Measurements from ENCODE around the gene PRR30. TPM values are rescaled to one million over a fixed set of nuclear protein-coding genes. Genes with fewer than 3 reads are reported as not detected.

PRR30 gene
- total and polyA plus RNA-seq, 7 donors = not detected

DNA sequence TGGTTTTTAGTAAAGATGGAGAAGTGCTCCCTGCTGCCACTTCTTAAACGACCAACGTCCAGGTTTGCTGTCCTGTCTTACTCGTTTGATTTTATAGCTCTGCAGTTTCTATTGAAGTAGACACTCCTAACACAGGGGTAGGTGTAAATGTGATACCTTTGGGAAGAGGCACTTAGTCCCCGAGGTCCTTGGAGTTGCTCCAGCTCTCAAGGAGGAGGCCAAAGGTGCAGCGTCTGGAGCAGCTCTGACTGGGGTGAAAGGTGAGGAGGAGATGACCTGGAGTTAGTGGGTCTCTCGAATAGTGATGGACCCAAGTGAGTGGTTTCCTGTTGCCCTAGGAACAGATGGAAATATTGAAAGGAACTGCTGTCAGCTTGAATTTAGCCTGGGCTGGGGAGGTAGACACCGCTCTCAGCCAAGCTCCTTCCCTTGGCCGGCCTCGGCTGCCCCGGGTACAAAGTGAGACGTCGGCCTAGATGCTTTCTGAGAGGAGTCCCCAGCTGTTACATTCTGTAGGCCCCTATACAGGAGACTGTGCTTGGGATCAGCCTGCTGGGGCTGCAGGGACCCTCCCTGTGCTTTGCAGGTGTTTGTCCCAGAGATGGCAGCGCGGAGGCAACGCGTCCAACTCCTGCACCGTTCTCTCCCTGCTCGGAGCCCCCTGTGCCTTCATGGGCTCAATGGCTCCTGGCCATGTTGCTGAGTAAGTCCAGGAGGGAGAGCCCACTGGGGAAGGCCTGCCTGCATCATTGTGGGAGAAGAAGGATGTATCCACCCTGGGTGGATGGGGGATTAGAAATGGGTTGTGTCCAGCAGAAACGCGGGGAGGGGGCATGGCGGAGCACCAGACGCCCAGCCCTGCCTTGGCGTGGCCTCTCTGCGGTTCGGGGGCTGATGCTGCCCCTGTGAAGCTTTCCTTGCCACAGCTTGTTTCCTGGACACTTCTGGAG lies 47.2 kb downstream of the PRR30 start:
- intact Hi-C loops (cut with DNase I) = loop anchor here in 1 of 2 donors (10.0 kb wide), 1 partner anchor 193 kb away; the partner anchor contains the start of gene TRIM54
- no peak overlapping the region for H3K27ac ChIP-seq
- H3K36me3 ChIP-seq (ENCODE audit: insufficient read depth in 1 of 2, low read depth in 1 of 2) = no peaks in the 10 kb centered on the region
- TF ChIP-seq, protein P1, sequence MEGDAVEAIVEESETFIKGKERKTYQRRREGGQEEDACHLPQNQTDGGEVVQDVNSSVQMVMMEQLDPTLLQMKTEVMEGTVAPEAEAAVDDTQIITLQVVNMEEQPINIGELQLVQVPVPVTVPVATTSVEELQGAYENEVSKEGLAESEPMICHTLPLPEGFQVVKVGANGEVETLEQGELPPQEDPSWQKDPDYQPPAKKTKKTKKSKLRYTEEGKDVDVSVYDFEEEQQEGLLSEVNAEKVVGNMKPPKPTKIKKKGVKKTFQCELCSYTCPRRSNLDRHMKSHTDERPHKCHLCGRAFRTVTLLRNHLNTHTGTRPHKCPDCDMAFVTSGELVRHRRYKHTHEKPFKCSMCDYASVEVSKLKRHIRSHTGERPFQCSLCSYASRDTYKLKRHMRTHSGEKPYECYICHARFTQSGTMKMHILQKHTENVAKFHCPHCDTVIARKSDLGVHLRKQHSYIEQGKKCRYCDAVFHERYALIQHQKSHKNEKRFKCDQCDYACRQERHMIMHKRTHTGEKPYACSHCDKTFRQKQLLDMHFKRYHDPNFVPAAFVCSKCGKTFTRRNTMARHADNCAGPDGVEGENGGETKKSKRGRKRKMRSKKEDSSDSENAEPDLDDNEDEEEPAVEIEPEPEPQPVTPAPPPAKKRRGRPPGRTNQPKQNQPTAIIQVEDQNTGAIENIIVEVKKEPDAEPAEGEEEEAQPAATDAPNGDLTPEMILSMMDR (IDR thresholded peaks at IDR 0.05) = no peak
- H3K4me1 ChIP-seq = peaks cover 19% of the 10 kb centered on the region
- H3K4me3 ChIP-seq = no peak overlapping the region
- 65 to 74% (median 73%) methylated on average over 23 to 25 of the region's 25 CpGs for WGBS, 3 donors
- no peaks in the 10 kb centered on the region for H3K27me3 ChIP-seq (ENCODE audit: insufficient read depth in 3 of 3, low read length in 2 of 3)
- DNase-seq (peak in 1 of 2 donors; percentile 34), ATAC-seq (no peak)
- no peaks in the 10 kb centered on the region for H3K9me3 ChIP-seq

DNA sequence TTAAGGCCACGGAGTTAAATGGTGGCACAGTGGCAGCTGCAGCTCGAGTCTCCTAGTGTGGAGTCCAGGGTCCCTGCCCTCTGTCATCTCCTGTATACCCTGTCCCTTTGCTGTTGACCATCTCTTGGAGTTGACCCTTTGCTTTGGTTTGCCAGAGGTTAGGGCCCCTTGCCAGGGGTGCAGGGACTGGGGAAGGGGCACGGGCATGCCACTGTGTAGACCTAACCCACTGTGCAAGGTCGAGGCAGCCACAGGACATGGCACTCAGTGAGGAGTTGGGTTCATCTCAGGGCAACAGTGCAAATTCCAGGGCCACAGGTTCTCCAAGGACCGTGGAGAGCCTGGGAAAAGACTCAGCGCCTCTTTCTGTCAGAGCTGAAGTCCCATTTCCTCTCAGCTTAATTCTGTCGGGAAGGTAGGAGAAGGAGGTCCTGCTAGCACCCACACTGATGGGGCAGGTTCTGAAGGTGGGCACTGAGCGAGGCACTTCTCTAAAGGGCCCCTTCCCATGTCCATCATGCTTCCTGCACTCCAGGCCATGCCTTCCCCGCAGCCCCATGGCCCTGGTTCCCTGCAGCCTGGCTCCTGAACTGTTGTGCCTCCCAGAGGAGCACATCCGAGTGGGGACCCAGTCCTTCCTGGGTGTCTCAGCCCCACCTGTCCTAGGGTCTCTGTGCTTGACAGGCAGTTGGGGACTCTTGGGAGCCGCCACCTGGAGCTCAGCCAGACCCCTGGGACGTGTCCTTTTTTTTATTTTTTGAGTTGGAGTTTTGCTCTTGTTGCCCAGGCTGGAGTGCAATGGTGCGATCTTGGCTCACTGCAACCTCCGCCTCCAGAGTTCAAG lies 49.9 kb downstream of the PRR30 start:
- peaks cover 12% of the 10 kb centered on the region for H3K4me1 ChIP-seq
- intact Hi-C loops (cut with DNase I) = loop anchor here in 1 of 2 donors (5.0 kb wide), 1 partner anchor 127 kb away; no protein-coding TSS in a partner anchor
- ATAC-seq (no peak), DNase-seq (peak in 1 of 2 donors; percentile 47)
- no peaks in the 10 kb centered on the region for H3K36me3 ChIP-seq (ENCODE audit: insufficient read depth in 1 of 2, low read depth in 1 of 2)
- no peak overlapping the region for H3K4me3 ChIP-seq
- WGBS, 3 donors = 84 to 91% (median 86%) methylated on average over 14 of the region's 14 CpGs
- no peak overlapping the region for H3K27ac ChIP-seq
- TF ChIP-seq, protein P1 (IDR thresholded peaks at IDR 0.05) = no peak
- no peaks in the 10 kb centered on the region for H3K9me3 ChIP-seq
- no peaks in the 10 kb centered on the region for H3K27me3 ChIP-seq (ENCODE audit: insufficient read depth in 3 of 3, low read length in 2 of 3)

DNA sequence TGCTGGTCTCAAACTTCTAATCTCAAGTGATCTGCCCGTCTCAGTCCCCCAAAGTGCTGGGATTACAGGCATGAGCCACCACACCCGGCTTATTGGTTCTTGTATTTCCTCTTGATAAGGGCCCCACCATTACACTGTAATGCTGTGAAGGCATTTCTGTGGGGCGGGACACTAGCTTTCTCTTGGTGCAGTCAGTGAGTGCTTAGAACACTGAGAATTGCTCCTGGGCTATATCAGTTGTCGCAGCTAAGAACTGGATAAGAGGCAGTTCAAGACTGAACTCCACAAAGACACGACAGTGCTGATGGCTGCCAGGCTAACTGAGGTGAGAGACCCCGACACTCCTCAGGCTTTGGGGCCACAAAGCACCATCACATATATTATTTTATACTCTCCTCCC lies 50.6 kb downstream of the PRR30 start:
- Histone ChIP-seq H3K4me1 (peaks cover 12% of the 10 kb centered on the region), H3K27ac (no peak overlapping the region), H3K9me3 (no peaks in the 10 kb centered on the region), H3K36me3 (ENCODE audit: insufficient read depth in 1 of 2, low read depth in 1 of 2) (no peaks in the 10 kb centered on the region), H3K4me3 (no peak overlapping the region), H3K27me3 (ENCODE audit: insufficient read depth in 3 of 3, low read length in 2 of 3) (no peaks in the 10 kb centered on the region)
- intact Hi-C loops (cut with DNase I) = loop anchor here in 1 of 2 donors (5.0 kb wide), 1 partner anchor 126 kb away; no protein-coding TSS in a partner anchor
- TF ChIP-seq, protein P1 (IDR thresholded peaks at IDR 0.05) = no peak
- DNase-seq (peak in 1 of 2 donors; percentile 1), ATAC-seq (no peak)
- WGBS, 3 donors = 93 to 97% (median 96%) methylated on average over 6 of the region's 6 CpGs

DNA sequence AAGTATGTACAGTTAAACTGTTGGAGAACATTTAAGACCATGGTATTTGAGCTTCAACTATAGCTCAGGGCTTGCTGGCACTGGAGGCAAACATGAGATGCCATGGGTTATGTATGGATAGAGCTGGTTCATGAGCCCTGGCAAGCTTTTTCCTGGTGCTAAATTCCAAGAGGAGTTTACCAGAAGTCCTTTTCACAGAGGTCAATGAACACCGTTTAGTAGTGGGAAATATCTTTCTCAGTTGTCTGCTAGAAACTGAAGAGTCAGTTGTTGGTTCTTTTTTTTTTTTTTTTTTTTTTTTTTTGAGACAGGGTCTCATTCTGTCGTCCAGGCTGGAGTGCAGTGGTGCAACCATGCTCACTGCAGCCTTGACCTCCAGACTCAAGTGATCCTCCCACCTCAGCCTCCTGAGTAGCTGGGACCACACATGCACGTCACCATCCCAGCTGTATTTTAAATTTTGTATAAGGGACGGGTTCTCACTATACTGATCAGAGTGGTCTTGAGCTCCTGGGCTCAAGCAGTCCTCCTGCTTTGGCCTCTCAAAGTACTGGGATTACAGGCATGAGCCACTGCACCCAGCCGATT lies 51.3 kb downstream of the PRR30 start:
- Histone ChIP-seq H3K9me3 (no peaks in the 10 kb centered on the region), H3K27ac (no peak overlapping the region), H3K36me3 (ENCODE audit: insufficient read depth in 1 of 2, low read depth in 1 of 2) (no peaks in the 10 kb centered on the region), H3K4me3 (no peak overlapping the region), H3K27me3 (ENCODE audit: insufficient read depth in 3 of 3, low read length in 2 of 3) (no peaks in the 10 kb centered on the region), H3K4me1 (peaks cover 12% of the 10 kb centered on the region)
- DNase-seq = peak in 1 of 2 donors; percentile 13
- TF ChIP-seq, protein P1 (IDR thresholded peaks at IDR 0.05) = no peak
- WGBS, 3 donors = 81 to 87% (median 84%) methylated on average over 5 of the region's 5 CpGs
- intact Hi-C loops (cut with DNase I) = loop anchor here (2.0 to 5.0 kb wide), 2 partner anchors 126 to 127 kb away; no protein-coding TSS in a partner anchor
- ATAC-seq = no peak

Other genes starting within 250 kb of the PRR30 start
- 100 to 1,000 TPM; 101 to 148 (median 122) TPM for gene MAPRE3, start 168.8 kb downstream of the PRR30 start, total RNA-seq
- 100 to 1,000 TPM in 1 of 3 donors, 10 to 100 TPM in 2; 22.1 to 149 (median 76.3) TPM for gene MAPRE3, start 168.8 kb downstream of the PRR30 start, polyA plus RNA-seq
- gene TMEM214, start 106.4 kb downstream of the PRR30 start, total RNA-seq = 10 to 100 TPM; 32.3 to 50.4 (median 41.5) TPM
- 10 to 100 TPM; 29.4 to 43.2 (median 35.8) TPM for gene TMEM214, start 106.4 kb downstream of the PRR30 start, polyA plus RNA-seq
- 1 to 10 TPM; 5.5 to 8.6 (median 7.6) TPM for gene AGBL5, start 87.7 kb downstream of the PRR30 start, total RNA-seq
- gene AGBL5, start 87.7 kb downstream of the PRR30 start, polyA plus RNA-seq = 1 to 10 TPM; 3.6 to 5.3 (median 5.0) TPM
- gene OST4, start 67.8 kb downstream of the PRR30 start, total RNA-seq = 100 to 1,000 TPM; 186 to 304 (median 236) TPM
- gene OST4, start 67.8 kb downstream of the PRR30 start, polyA plus RNA-seq = 100 to 1,000 TPM; 259 to 396 (median 306) TPM
- gene EMILIN1, start 60.8 kb downstream of the PRR30 start, total RNA-seq = 10 to 100 TPM in 1 of 4 donors, 1 to 10 TPM in 3; 6.1 to 14.3 (median 7.9) TPM
- gene EMILIN1, start 60.8 kb downstream of the PRR30 start, polyA plus RNA-seq = 1 to 10 TPM; 4.9 to 7.3 (median 4.9) TPM
- 1 to 10 TPM; 1.5 to 4.5 (median 2.4) TPM for gene KHK, start 52.6 kb downstream of the PRR30 start, total RNA-seq
- gene KHK, start 52.6 kb downstream of the PRR30 start, polyA plus RNA-seq = 1 to 10 TPM; 1.8 to 5.8 (median 2.9) TPM
- 10 to 100 TPM in 1 of 4 donors, 1 to 10 TPM in 3; 4.1 to 15.8 (median 6.1) TPM for gene CGREF1, start 20.3 kb downstream of the PRR30 start, total RNA-seq
- 1 to 10 TPM; 2.8 to 7.9 (median 6.6) TPM for gene CGREF1, start 20.3 kb downstream of the PRR30 start, polyA plus RNA-seq
- 1 to 10 TPM; 1.4 to 4.5 (median 3.7) TPM for gene ABHD1, start 15.6 kb downstream of the PRR30 start, total RNA-seq
- gene ABHD1, start 15.6 kb downstream of the PRR30 start, polyA plus RNA-seq = 1 to 10 TPM; 1.9 to 4.1 (median 3.9) TPM
- 100 to 1,000 TPM in 2 of 4 donors, 10 to 100 TPM in 2; 57.4 to 206 (median 111) TPM for gene PREB, start 4.8 kb downstream of the PRR30 start, total RNA-seq
- gene PREB, start 4.8 kb downstream of the PRR30 start, polyA plus RNA-seq = 100 to 1,000 TPM in 2 of 3 donors, 10 to 100 TPM in 1; 96.1 to 138 (median 125) TPM
- under 1 TPM in 2 of 4 donors, not detected in 2; 0.20 to 0.63 TPM for gene TCF23, start 9.6 kb upstream of the PRR30 start, total RNA-seq
- gene TCF23, start 9.6 kb upstream of the PRR30 start, polyA plus RNA-seq = under 1 TPM in 2 of 3 donors, not detected in 1; 0.05 to 0.06 TPM
- gene ATRAID, start 72.6 kb upstream of the PRR30 start, total RNA-seq = 100 to 1,000 TPM in 2 of 4 donors, 10 to 100 TPM in 2; 87.1 to 113 (median 98.2) TPM
- 100 to 1,000 TPM in 2 of 3 donors, 10 to 100 TPM in 1; 89.3 to 188 (median 136) TPM for gene ATRAID, start 72.6 kb upstream of the PRR30 start, polyA plus RNA-seq
- 10 to 100 TPM; 16.8 to 64.2 (median 21.1) TPM for gene SLC5A6, start 72.9 kb upstream of the PRR30 start, total RNA-seq
- 10 to 100 TPM; 21.1 to 47.0 (median 24.9) TPM for gene SLC5A6, start 72.9 kb upstream of the PRR30 start, polyA plus RNA-seq
- gene CAD, start 78.0 kb upstream of the PRR30 start, total RNA-seq = 1 to 10 TPM; 7.8 to 8.6 (median 8.2) TPM
- 10 to 100 TPM in 1 of 3 donors, 1 to 10 TPM in 2; 5.9 to 13.6 (median 7.3) TPM for gene CAD, start 78.0 kb upstream of the PRR30 start, polyA plus RNA-seq
- gene SLC30A3, start 123.6 kb upstream of the PRR30 start, total RNA-seq = under 1 TPM in 3 of 4 donors, not detected in 1; 0.10 to 0.92 (median 0.34) TPM
- under 1 TPM; 0.03 to 0.16 (median 0.09) TPM for gene SLC30A3, start 123.6 kb upstream of the PRR30 start, polyA plus RNA-seq
- gene DNAJC5G, start 136.0 kb upstream of the PRR30 start, total RNA-seq = not detected
- gene DNAJC5G, start 136.0 kb upstream of the PRR30 start, polyA plus RNA-seq = not detected
- 100 to 1,000 TPM; 387 to 784 (median 462) TPM for gene TRIM54, start 143.0 kb upstream of the PRR30 start, total RNA-seq
- gene TRIM54, start 143.0 kb upstream of the PRR30 start, polyA plus RNA-seq = 100 to 1,000 TPM; 136 to 315 (median 282) TPM
- under 1 TPM in 1 of 4 donors, not detected in 3; 0.46 TPM for gene UCN, start 169.0 kb upstream of the PRR30 start, total RNA-seq
- gene UCN, start 169.0 kb upstream of the PRR30 start, polyA plus RNA-seq = 1 to 10 TPM in 1 of 3 donors, under 1 TPM in 2; 0.26 to 3.6 (median 0.44) TPM
- 10 to 100 TPM; 11.9 to 20.9 (median 14.9) TPM for gene MPV17, start 183.7 kb upstream of the PRR30 start, total RNA-seq
- gene MPV17, start 183.7 kb upstream of the PRR30 start, polyA plus RNA-seq = 10 to 100 TPM; 13.1 to 29.0 (median 14.5) TPM
- 10 to 100 TPM; 17.5 to 44.9 (median 31.1) TPM for gene GTF3C2, start 217.4 kb upstream of the PRR30 start, total RNA-seq
- 10 to 100 TPM; 21.6 to 49.4 (median 24.2) TPM for gene GTF3C2, start 217.4 kb upstream of the PRR30 start, polyA plus RNA-seq
- 10 to 100 TPM; 36.6 to 61.0 (median 56.3) TPM for gene EIF2B4, start 230.9 kb upstream of the PRR30 start, total RNA-seq
- 10 to 100 TPM; 56.1 to 72.9 (median 71.1) TPM for gene EIF2B4, start 230.9 kb upstream of the PRR30 start, polyA plus RNA-seq
- 10 to 100 TPM; 53.9 to 73.9 (median 57.3) TPM for gene SNX17, start 231.2 kb upstream of the PRR30 start, total RNA-seq
- gene SNX17, start 231.2 kb upstream of the PRR30 start, polyA plus RNA-seq = 10 to 100 TPM; 50.1 to 96.4 (median 94.0) TPM
- gene ZNF513, start 241.3 kb upstream of the PRR30 start, total RNA-seq = 10 to 100 TPM in 2 of 4 donors, 1 to 10 TPM in 2; 5.8 to 14.6 (median 8.7) TPM
- 10 to 100 TPM; 10.2 to 11.5 (median 10.7) TPM for gene ZNF513, start 241.3 kb upstream of the PRR30 start, polyA plus RNA-seq

All from psoas muscle (tissue), 8 donors.